Measurements from ENCODE around the gene UBAC2.

Gene UBAC2

GRCh38 chr13:99366075-99366987 is 165.7 kb downstream of the UBAC2 start:
- no peak for FAIRE-seq

DNA sequence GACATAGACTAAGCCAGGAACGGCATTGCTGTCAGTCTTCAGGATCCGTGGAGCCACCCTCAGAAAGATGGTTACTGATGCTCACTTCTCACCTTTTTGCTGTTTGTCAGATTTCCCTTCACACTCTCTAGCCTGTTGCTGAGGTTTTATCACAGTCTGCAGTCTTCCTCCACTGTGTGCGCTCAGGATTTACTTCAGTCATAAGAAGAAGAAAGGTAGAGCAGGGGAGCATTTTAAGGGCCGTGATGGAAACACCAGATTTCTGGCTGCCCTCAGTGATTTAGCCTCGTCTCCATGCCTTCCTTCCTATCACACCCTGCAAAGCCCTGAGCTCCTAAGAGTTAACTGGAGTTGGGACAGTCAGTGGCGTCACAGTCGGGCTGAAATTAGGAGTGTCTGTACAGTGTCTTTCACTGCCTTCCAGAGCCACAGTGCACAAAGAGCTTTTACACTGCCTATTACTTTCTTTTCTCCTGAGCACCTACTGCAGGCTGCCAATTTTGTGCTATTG is 166.5 kb downstream of the UBAC2 start:
- FAIRE-seq: no peak

GRCh38 chr13:99367663-99368448 is 167.2 kb downstream of the UBAC2 start:
- FAIRE-seq: no peak

- no peak for FAIRE-seq
Observed at GRCh38 chr13:99370481-99371275, 170.0 kb downstream of the UBAC2 start.

DNA sequence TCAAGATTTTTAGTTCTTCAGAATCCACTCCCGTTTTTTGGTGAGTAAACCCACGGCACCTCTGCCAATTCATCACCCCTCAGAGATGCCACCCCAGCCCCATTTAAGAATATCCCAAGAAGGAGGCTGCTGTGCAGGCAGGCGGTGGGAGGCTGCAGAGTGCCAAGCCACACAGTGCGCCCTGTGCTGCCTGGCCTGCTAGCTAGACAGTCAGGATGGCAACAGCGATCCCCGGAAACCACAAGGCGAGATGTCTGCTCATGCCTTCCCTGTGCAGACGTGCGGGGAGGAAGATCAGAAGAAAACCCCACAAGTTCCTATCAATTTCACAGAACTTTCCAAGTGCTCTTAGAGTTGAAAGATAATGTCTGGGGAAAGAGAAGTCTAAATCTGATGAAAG is 171.3 kb downstream of the UBAC2 start:
- no peak for FAIRE-seq

DNA sequence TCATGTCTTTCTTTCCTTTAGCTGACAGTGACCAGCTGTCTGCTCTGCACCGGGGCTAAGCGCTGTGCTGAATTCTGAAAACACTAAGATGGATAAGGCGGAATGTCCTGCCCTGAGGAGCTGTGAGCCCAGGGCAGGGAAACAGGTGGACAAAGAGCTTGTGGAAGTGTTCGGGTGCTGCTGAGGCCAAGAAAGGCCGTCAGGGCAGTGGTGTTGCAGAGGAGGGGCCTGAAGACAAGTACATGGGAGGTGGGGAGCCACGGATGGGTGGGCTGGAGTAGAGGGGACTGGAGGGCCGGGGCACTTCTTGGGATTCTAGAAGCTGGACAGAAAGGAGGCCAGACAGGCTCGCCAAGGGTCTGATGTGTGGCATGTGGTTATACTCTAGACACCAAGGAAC is 172.8 kb downstream of the UBAC2 start:
- FAIRE-seq: no peak

- FAIRE-seq: no peak
Observed at GRCh38 chr13:99374169-99374991, 173.7 kb downstream of the UBAC2 start.

GRCh38 chr13:99374994-99375737 is 174.5 kb downstream of the UBAC2 start:
- FAIRE-seq: no peak

- FAIRE-seq: no peak
Observed at GRCh38 chr13:99375738-99376080, 175.1 kb downstream of the UBAC2 start.

DNA sequence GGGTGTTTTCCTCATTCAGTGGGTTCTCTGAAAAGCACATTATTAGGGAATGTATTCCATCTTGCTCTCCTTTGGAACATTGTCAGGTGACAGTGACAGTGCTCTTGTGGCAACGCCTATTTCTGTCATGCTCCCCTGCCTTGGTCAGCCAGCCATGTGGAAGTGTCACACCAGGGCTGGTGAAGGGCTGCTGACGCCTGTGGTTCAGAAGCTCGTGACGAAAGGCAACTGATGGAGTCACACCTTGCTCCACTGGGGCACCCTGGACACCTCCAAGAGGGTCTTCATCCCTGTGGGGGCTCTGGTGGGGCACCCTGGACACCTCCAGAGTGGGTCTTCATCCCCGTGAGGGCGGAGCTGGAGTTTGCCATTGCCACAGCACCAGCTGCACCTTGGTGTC is 175.5 kb downstream of the UBAC2 start:
- no peak for FAIRE-seq

DNA sequence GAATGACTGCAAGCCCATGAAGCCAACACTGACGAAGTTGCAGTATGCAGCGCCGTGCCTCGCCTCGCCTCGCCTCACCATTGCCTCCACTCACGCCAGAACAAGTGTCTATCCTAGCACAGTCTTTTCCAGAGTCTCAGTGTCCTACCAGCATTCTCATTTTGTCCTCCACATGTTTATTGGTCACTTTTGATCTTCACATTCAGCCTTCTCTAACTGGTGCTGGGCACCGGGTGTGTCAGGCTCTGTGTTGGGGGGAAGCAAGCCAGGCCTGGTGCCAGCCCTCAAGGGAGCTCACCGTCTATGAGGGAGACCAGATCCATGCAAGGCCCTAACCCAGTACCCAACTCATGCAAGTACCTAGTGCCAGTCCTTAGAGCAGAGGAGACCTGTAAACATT is 176.3 kb downstream of the UBAC2 start:
- no peak for FAIRE-seq

DNA sequence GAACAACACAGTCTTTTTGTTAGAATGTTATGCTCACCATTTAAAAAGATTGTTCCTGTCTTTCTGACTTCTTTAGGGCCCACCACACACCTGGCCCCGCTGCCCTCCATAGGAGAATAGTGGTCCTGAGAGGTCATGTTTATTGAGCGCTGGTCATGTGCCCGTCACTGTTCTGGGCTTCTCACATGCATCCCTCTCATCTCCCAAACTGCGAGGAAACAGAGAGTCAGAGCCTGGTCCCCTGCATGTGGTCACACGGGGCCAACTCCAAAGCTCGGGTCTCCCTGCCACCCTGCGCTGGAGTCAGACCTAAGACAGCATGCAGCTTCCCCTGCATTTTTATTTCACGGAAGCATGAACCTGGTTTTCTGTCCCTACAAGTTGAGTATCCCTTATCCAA is 177.0 kb downstream of the UBAC2 start:
- FAIRE-seq: no peak

GRCh38 chr13:99378985-99379733 is 178.5 kb downstream of the UBAC2 start:
- no peak for FAIRE-seq

- no peak for FAIRE-seq
Observed at GRCh38 chr13:99379856-99380801, 179.5 kb downstream of the UBAC2 start.

- no peak for FAIRE-seq
Observed at GRCh38 chr13:99380921-99381645, 180.4 kb downstream of the UBAC2 start.

DNA sequence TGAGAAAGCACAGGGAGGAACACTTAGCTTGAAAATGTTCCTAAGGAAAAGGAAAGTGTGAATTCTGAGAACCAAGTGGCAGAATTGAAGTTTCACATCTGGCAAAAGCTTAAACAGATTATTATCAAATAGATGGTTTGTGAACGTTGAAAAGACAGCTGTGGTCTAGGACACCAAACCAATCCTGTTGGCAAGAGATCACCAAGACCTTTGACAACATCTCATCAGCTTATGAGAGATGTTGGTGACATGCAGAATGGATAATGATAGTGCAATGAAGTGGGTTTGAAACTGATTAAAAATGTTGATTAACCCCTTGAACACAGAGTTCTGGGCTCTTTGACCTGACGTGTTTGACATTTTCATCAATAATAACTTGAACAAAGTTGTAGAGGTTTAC is 181.1 kb downstream of the UBAC2 start:
- FAIRE-seq: no peak

DNA sequence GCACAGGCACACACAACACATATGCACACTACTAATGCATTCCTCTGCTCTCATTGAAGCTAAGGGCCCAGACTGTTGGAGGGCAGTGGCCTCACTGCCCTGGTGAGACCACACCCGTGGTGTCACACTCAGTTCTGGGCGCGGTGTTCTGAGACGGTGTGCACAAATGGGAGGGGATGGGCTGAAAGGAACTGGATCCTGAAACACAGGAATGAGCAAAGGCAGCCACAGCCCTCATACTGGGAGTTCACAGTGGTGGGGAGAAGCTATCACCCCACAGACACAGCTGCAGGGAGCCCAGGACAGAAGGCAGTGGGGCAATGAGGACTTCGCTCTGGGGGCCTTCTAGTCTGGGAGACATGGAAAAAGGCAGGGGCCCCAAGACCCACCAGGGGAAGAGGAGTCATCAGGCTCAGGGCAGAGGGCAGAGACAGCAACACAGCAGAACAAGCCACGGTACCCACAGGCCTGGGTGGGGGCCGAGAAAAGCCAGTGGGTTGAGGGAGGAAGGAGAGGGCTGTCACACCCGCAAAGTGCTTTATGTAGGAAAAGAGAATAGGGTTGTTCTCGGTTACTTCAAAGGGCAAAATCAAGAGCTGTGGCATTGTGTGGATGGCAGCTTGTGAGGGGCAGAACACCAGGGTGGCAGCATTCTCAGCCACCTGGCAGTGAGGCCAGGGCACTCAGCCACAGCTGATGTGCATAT is 181.9 kb downstream of the UBAC2 start:
- no peak for FAIRE-seq

DNA sequence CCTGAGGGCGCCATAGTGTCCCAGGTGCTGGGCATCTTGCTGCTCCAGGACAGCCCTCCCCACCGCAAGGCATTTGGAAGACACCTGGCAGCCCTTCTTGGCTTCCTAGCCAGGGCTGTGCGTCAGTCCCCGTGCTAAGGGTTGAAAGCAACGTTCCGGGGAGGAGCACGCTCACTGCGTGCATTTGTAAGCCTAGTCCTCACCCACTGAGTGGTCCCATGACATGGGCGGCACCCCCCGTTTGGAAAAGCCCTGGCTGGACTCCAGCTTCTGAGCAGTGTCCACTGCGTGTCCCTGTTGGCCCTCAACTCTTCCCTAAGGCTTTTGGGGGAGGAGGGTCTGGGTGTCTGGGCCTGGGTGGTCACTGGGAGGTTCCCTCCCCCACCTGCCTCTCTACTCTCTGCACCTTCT is 182.9 kb downstream of the UBAC2 start:
- no peak for FAIRE-seq
